HG03108 (cell line): Measurements from ENCODE around the gene MARCHF10.

Experiments used
- ATAC-seq: cut with Tn5 transposase; IDR thresholded peaks from one replicate; pipeline ENCODE4 v1.9.1; 2021; ENCODE audit warnings: moderate library complexity; ENCODE audit not compliant: unreplicated experiment

Gene MARCHF10

DNA sequence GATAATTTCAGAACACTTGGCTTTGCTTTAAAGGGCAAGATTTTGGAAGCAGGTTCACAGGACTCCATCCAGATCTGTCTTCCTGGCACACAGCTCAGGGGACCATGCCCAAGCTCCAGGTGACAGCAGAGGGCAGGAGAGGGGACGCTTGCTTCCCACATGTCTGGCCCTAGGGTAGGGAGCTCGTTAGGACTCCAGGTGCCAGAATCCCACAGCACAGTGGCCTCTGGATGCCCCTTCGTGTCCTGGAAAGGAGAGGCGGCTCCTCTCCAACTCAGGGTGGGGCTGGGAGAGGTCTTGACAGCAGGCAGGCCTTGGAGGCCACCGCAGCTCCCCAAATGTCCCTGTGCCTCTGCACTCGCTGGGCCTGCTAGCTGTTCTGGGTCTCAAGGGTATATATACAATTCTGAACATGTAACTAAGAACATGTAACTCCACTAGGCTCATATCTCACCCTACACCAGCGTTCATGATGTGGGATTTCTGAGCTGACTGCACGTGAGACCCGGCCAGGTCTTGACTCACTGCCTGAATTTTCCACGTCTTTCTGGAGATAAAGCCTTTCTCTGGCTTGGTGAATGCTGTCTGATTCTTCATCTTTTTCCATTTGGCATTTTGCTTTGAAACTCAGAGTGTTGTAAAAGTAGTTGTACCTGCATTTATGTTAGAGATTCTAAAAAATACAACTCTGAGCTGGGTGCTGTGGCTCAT is 52.8 kb downstream of the MARCHF10 start:
- ATAC-seq: no peak

GRCh38 chr17:62754631-62755030 is 53.5 kb downstream of the MARCHF10 start:
- no peak for ATAC-seq

GRCh38 chr17:62753562-62753961 is 54.6 kb downstream of the MARCHF10 start:
- ATAC-seq: no peak

DNA sequence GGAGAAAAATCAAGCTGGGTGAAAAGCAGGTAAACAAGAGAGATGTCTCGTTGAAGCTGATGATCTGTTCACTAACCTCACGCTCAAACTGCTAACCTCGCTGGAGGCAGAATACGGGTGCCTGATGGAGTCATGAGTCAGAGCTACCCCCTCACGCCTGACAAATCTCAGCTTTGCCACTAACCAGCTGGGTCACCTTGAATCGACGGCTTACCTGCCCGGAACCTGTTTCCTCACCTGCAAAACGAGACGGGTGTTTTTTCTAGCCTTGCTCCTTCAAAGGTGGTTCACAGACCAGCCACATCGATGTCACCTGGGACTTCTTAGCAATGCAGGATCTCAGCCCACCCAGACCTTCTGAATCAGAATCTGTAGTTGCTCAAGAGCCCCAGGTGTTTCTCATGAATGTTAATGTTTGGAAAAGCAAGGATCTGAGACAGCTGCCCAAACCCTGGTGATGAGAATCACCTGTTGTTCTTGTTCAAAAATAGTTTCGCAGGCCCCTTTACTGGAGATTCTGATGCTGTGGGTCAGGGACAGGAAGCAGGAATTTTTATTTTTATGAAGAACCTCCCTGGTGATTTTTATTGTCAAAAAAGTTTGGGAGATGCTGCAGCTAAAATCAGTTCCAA is 56.9 kb downstream of the MARCHF10 start:
- no peak for ATAC-seq

- no peak for ATAC-seq
Observed at GRCh38 chr17:62750631-62751051, 57.5 kb downstream of the MARCHF10 start.

- ATAC-seq: no peak
Observed at GRCh38 chr17:62749926-62750325, 58.2 kb downstream of the MARCHF10 start.

DNA sequence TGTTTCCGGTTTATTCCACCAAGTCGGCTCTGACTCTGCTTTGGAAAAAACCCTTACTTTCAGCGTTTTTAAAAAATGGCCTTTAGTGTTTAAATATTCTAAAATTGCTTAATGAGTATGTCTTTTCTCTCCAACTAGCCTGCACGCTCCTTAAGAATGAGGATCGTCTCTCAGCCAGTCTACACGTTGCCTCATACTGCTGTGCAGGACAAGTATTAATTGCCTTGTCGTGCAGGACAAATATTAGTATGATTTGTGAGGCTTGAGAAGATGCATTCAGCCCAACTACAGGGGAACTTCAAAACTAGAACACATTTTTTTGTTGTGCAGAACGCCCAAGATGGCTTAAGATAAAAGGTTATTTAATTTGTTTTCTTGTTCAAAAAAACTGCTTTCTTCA is 61.2 kb downstream of the MARCHF10 start:
- no peak for ATAC-seq

DNA sequence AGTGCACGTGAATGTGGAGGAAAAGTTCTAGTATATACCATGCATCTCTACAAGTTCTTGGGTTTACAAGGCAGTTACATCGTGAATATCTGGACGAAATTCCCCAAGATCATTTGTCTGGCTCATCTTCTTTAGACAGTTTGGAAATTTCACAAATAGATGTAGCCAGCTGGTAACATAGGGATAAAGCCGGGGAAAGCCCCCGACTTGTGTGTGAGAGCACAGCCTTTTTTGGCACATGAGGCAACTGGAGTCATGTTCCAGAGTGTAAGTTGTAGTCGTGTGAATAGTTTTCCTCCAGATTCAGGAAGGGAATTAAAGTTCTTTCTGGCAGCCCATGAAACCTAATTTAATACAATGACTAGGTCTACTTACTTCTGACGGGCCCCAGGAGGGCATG is 62.3 kb downstream of the MARCHF10 start:
- ATAC-seq: no peak

- no peak for ATAC-seq
Observed at GRCh38 chr17:62744259-62744658, 63.9 kb downstream of the MARCHF10 start.

DNA sequence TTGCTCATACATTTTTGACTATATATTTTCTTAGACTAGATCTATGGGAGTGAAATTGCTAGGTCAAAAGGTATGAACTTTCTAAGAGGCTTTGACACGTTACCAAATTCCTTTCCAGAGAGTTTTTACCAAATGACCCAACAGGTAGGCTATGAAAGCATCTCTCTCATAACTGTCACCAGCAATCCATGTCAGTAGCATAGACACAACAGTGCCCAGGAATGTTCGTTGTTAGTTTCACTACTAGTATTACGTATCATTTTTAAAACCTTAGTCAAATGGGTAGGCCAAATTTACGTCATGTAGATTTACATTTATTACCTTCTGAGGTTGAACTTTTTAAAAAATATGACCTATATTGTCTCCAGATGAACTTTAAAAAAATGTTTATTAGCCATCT is 66.8 kb downstream of the MARCHF10 start:
- ATAC-seq: no peak

DNA sequence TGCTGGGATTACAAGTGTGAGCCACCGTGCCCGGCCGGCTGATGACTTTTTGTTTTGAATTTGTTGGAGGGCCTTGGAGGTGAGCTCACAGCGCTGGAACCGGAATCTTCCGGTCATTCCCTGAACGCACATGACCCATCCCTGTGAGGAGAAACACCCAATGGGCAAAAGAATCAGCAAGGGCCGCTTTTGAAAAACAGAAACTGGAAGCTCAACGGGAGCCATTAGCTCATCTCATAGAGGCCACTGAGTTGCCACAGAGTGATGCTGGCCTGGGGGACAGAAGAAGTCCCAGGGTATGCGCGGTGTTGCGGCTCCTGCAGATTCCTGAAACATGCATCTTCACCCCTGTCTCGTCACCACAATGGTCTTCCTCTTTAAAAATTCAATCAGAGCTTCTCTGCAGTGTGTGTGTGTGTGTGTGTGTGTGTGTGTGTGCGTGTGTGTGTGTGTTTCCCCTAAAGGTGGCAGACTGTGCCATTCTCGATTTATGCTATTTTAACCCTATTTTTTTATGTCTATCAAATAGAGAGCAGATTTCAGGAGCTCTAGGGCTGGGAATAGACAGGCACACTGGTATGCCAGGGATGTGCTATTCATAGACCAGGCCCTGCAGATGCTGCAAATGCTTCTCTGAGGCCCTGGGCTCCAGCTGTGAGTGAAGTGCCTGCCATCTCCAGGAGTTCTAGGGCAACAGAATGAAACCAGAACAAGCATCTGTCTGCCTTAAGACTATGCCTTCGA is 68.3 kb downstream of the MARCHF10 start:
- ATAC-seq: no peak

- ATAC-seq: no peak
Observed at GRCh38 chr17:62738281-62738680, 69.8 kb downstream of the MARCHF10 start.

- ATAC-seq: no peak
Observed at GRCh38 chr17:62737513-62737912, 70.6 kb downstream of the MARCHF10 start.

- ATAC-seq: no peak
Observed at GRCh38 chr17:62735044-62735651, 73.0 kb downstream of the MARCHF10 start.

GRCh38 chr17:62732125-62732524 is 76.0 kb downstream of the MARCHF10 start:
- no peak for ATAC-seq

DNA sequence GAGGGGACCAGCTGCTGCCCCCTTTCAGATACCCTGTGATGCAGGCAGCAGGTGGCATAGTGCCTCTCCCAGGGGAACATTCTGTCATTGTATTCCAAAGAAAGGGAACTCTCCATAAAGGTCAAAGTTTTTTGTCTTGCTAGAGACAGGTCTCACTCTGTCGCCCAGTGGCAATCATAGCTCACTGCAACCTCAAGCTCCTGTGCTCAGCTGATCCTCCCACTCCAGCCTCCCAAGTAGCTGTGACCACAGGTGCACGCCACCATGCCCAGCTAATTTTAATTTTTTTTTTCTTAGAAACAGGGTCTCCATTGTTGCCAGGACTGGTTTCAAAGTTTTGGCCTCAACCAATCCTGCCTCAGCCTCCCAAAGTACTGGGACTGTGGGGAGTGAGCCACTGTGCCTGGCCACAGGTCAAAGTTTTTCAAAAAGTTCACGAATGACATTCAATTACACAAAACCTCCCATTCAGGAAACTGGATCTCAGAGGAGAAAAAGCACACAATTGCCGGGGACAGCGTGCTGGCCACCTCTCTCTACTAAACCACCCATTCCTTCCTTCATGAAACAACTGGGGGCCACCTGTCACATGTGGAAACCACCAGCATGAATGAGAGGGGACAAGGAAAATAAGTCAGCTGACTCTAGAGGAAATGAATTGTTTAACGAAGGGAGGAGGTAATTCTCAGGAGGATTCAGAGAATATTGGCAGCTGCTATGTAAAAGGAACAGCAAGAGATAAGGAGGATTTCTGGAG is 80.0 kb downstream of the MARCHF10 start:
- ATAC-seq: no peak

GRCh38 chr17:62725791-62726249 is 82.3 kb downstream of the MARCHF10 start:
- no peak for ATAC-seq

GRCh38 chr17:62724398-62725146 is 83.5 kb downstream of the MARCHF10 start:
- ATAC-seq: peak; percentile 90

DNA sequence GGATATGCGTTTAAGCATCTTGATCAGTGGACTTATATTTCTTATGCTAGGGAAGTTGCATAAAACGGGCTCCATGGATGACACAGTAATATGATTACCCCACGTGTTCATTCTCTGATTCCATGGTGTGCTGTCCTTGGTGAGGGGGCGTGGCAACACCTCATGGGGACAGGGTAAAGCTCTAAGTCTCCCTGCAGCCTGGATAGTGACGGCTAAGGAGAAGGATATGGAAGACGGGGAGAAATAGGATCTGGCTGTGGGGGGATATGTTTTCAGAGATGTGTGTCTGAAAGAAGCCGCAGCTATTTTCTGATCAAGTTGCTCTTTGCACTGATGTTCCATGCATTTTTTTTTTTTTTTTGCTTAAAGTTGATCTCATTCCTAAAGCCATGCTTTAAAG is 84.3 kb downstream of the MARCHF10 start:
- no peak for ATAC-seq

DNA sequence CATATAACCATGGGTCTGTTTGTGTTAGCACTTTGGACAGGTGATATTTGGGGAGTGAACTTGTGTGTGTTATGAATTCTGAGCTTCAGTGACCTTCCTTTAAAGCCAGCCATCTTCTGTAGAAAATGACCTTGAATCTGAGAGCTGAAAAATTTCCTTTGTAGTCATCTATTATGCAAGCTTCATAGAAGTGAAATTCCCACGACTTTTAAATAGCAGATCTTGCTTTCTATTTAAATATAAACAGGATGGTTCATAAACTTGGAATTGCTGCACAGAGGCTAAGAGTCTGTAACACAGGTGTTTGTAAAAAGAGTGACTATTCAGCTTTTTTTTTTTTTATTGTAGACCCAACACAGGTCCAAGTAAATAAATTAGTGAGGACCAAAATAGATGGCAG is 85.5 kb downstream of the MARCHF10 start:
- ATAC-seq: no peak
